ENCODE results near the gene TMEM175.

TMEM175 gene

GRCh38 chr4:999882-1000425 lies 67.7 kb downstream of the TMEM175 start:
- H3K27me3 ChIP-seq (ENCODE audit: control insufficient read depth, insufficient read depth, low read length), result peaks cover 19% of the 10 kb centered on the region

GRCh38 chr4:1000686-1001260 lies 68.5 kb downstream of the TMEM175 start:
- TF ChIP-seq, protein P1, sequence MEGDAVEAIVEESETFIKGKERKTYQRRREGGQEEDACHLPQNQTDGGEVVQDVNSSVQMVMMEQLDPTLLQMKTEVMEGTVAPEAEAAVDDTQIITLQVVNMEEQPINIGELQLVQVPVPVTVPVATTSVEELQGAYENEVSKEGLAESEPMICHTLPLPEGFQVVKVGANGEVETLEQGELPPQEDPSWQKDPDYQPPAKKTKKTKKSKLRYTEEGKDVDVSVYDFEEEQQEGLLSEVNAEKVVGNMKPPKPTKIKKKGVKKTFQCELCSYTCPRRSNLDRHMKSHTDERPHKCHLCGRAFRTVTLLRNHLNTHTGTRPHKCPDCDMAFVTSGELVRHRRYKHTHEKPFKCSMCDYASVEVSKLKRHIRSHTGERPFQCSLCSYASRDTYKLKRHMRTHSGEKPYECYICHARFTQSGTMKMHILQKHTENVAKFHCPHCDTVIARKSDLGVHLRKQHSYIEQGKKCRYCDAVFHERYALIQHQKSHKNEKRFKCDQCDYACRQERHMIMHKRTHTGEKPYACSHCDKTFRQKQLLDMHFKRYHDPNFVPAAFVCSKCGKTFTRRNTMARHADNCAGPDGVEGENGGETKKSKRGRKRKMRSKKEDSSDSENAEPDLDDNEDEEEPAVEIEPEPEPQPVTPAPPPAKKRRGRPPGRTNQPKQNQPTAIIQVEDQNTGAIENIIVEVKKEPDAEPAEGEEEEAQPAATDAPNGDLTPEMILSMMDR (IDR thresholded peaks at IDR 0.05), result no peak
- H3K27ac ChIP-seq, result no peak overlapping the region
- H3K4me3 ChIP-seq (ENCODE audit: low read depth, low read length), result no peak overlapping the region
- H3K9ac ChIP-seq, result no peak overlapping the region
- H3K4me1 ChIP-seq, result peaks cover 2% of the 10 kb centered on the region
- H2AFZ ChIP-seq, result no peak overlapping the region
- no peak overlapping the region for H3K4me2 ChIP-seq (ENCODE audit: low read length)
- H3K79me2 ChIP-seq, result no peaks in the 10 kb centered on the region
- no peaks in the 10 kb centered on the region for H3K36me3 ChIP-seq (ENCODE audit: control insufficient read depth, insufficient read depth, low read length)
- H3K27me3 ChIP-seq (ENCODE audit: control insufficient read depth, insufficient read depth, low read length), result peaks cover 19% of the 10 kb centered on the region
- no peaks in the 10 kb centered on the region for H3K9me3 ChIP-seq (ENCODE audit: control insufficient read depth, low read length)

More at GRCh38 chr4:999882-1000425, 67.7 kb downstream of the TMEM175 start:
- Histone ChIP-seq H3K9ac (no peak overlapping the region), H3K4me2 (ENCODE audit: low read length) (no peak overlapping the region), H3K4me1 (peaks cover 2% of the 10 kb centered on the region), H2AFZ (no peak overlapping the region), H3K79me2 (no peaks in the 10 kb centered on the region), H3K27ac (no peak overlapping the region), H3K4me3 (ENCODE audit: low read depth, low read length) (no peak overlapping the region), H3K36me3 (ENCODE audit: control insufficient read depth, insufficient read depth, low read length) (no peaks in the 10 kb centered on the region), H3K9me3 (ENCODE audit: control insufficient read depth, low read length) (no peaks in the 10 kb centered on the region)
- TF ChIP-seq, protein P1 (IDR thresholded peaks at IDR 0.05), result no peak

DNA sequence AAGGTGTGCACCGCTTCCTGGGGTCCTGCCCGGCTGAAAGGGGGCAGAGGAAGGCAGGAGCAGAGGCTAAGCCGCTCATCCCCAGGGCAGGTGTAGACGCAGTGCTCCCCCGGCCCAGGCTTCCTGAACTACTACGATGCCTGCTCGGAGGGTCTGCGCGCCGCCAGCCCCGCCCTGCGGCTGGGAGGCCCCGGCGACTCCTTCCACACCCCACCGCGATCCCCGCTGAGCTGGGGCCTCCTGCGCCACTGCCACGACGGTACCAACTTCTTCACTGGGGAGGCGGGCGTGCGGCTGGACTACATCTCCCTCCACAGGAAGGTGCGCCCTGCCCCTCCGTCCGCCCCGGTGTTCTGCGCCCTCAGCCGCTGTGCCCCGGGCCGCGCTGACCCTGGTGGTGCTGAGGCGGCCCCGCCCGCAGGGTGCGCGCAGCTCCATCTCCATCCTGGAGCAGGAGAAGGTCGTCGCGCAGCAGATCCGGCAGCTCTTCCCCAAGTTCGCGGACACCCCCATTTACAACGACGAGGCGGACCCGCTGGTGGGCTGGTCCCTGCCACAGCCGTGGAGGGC lies 69.4 kb downstream of the TMEM175 start:
- H3K36me3 ChIP-seq (ENCODE audit: control insufficient read depth, insufficient read depth, low read length), result no peaks in the 10 kb centered on the region
- TF ChIP-seq, protein P1 (IDR thresholded peaks at IDR 0.05), result no peak
- no peak overlapping the region for H2AFZ ChIP-seq
- H3K9me3 ChIP-seq (ENCODE audit: control insufficient read depth, low read length), result no peaks in the 10 kb centered on the region
- no peak overlapping the region for H3K27ac ChIP-seq
- no peaks in the 10 kb centered on the region for H3K79me2 ChIP-seq
- H3K27me3 ChIP-seq (ENCODE audit: control insufficient read depth, insufficient read depth, low read length), result peaks cover 19% of the 10 kb centered on the region
- peaks cover 2% of the 10 kb centered on the region for H3K4me1 ChIP-seq
- H3K4me3 ChIP-seq (ENCODE audit: low read depth, low read length), result no peak overlapping the region
- no peak overlapping the region for H3K9ac ChIP-seq
- H3K4me2 ChIP-seq (ENCODE audit: low read length), result no peak overlapping the region

DNA sequence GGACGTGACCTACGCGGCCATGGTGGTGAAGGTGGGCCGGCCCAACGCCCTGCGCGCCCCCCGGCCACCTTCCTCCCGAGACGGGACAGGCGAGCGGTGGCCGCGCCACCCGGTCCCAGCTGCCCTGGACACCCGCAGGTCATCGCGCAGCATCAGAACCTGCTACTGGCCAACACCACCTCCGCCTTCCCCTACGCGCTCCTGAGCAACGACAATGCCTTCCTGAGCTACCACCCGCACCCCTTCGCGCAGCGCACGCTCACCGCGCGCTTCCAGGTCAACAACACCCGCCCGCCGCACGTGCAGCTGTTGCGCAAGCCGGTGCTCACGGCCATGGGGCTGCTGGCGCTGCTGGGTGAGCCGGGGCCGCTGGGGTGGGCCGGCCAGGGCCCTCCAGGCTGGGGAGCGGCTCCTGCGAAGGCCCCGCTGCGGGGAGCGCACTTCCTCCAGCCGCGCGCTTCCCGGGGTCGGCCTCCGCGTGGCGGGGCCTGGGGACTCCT lies 69.9 kb downstream of the TMEM175 start:
- peak overlapping the region; percentile 1 for H3K4me3 ChIP-seq (ENCODE audit: low read depth, low read length)
- peaks cover 2% of the 10 kb centered on the region for H3K4me1 ChIP-seq
- peak overlapping the region; percentile 3 for H3K4me2 ChIP-seq (ENCODE audit: low read length)
- H3K9me3 ChIP-seq (ENCODE audit: control insufficient read depth, low read length), result no peaks in the 10 kb centered on the region
- no peaks in the 10 kb centered on the region for H3K36me3 ChIP-seq (ENCODE audit: control insufficient read depth, insufficient read depth, low read length)
- no peak overlapping the region for H2AFZ ChIP-seq
- no peaks in the 10 kb centered on the region for H3K79me2 ChIP-seq
- TF ChIP-seq, protein P1 (IDR thresholded peaks at IDR 0.05), result no peak
- H3K27ac ChIP-seq, result no peak overlapping the region
- H3K27me3 ChIP-seq (ENCODE audit: control insufficient read depth, insufficient read depth, low read length), result peaks cover 19% of the 10 kb centered on the region
- H3K9ac ChIP-seq, result no peak overlapping the region

Data from parathyroid adenoma (tissue), 2 donors.